PC-9 (cell line): ENCODE results near the gene SMARCA2. TPM values are rescaled to one million over a fixed set of nuclear protein-coding genes. Genes with fewer than 3 reads are reported as not detected.

Source experiments
- BruUV-seq: library from RNA; stranded (reverse); fragments of 400-500 nt; replicated peaks from 2 replicates; lab custom pipeline; 2021; lab: Mats Ljungman, UMichigan
- CTCF ChIA-PET: fragments of 300-600 bp; sonication (Branson Sonifier 250); formaldehyde crosslinking; loops from one replicate; lab custom pipeline; 2022; ENCODE audit warnings: antibody characterized with exemption; lab: Charles Lee
- POLR2A ChIA-PET: fragments of 300-600 bp; sonication (Branson Sonifier 250); formaldehyde crosslinking; loops from one replicate; lab custom pipeline; 2022; ENCODE audit warnings: antibody characterized with exemption; ENCODE audit not compliant: unreplicated experiment; lab: Charles Lee
- DNase-seq, 2 experiments: peaks; one replicate each; pipeline versions ENCODE4 v3.0.0 to v3.0.0-alpha.2; 2015 to 2022; ENCODE audit warnings: mixed read lengths in 1 of 2
- H2AFZ ChIP-seq: fragments of 200-600 bp; sonication (generic); 2 replicates; pipeline ENCODE4 v1.8.1; 2017; ENCODE audit warnings: antibody characterized with exemption
- H3F3A ChIP-seq: fragments of 200-600 bp; sonication (generic); 2 replicates; pipeline ENCODE4 v1.8.1; 2017; ENCODE audit warnings: antibody characterized with exemption, mild to moderate bottlenecking, low read depth; ENCODE audit not compliant: insufficient read depth
- H3K27ac ChIP-seq: fragments of 200-600 bp; sonication (generic); 2 replicates; pipeline ENCODE4 v1.6.1; 2016; ENCODE audit warnings: mixed run types
- H3K27me3 ChIP-seq: fragments of 200-600 bp; sonication (generic); 2 replicates; pipeline ENCODE4 v1.6.1; 2016; ENCODE audit warnings: low read depth, mixed run types; ENCODE audit not compliant: insufficient read depth
- H3K36me3 ChIP-seq: fragments of 200-600 bp; sonication (generic); 2 replicates; pipeline ENCODE4 v1.6.1; 2016; ENCODE audit warnings: low read depth, mixed run types
- H3K4me1 ChIP-seq: fragments of 200-600 bp; sonication (generic); replicated peaks from 2 replicates; pipeline ENCODE4 v1.6.1; 2016; ENCODE audit warnings: mixed run types; ENCODE audit not compliant: insufficient read depth
- H3K4me2 ChIP-seq: fragments of 200-600 bp; sonication (generic); 2 replicates; pipeline ENCODE4 v1.6.1; 2017; ENCODE audit warnings: mixed run types
- H3K4me3 ChIP-seq: fragments of 200-600 bp; sonication (generic); 2 replicates; pipeline ENCODE4 v1.6.1; 2016; ENCODE audit warnings: mixed run types
- H3K79me2 ChIP-seq: fragments of 200-600 bp; sonication (generic); 2 replicates; pipeline ENCODE4 v1.6.1; 2017; ENCODE audit warnings: low read depth, mixed run types
- H3K9me2 ChIP-seq: fragments of 200-600 bp; sonication (generic); 2 replicates; pipeline ENCODE4 v1.8.1; 2017; ENCODE audit warnings: mild to moderate bottlenecking; ENCODE audit not compliant: insufficient read depth
- H3K9me3 ChIP-seq: fragments of 200-600 bp; sonication (generic); 2 replicates; pipeline ENCODE4 v1.8.1; 2016; ENCODE audit warnings: low read depth; ENCODE audit not compliant: insufficient read depth
- H4K20me1 ChIP-seq: fragments of 200-600 bp; sonication (generic); 2 replicates; pipeline ENCODE4 v1.8.1; 2017; ENCODE audit not compliant: insufficient read depth
- CTCF ChIP-seq: fragments of 200-600 bp; sonication (generic); conservative IDR thresholded peaks from 2 replicates; pipeline ENCODE4 v1.6.1; 2017; ENCODE audit warnings: mixed run types, antibody characterized with exemption, mild to moderate bottlenecking, moderate library complexity
- EZH2 ChIP-seq: fragments of 200-600 bp; sonication (generic); IDR thresholded peaks from 2 replicates; pipeline ENCODE4 v1.8.0; 2017; ENCODE audit warnings: antibody characterized with exemption, low read depth
- intact Hi-C: fragments of 100-400 bp; cut with micrococcal nuclease; formaldehyde crosslinking; loops from one replicate; pipeline ENCODE4 v1.10.0; 2022; ENCODE audit not compliant: unreplicated experiment
- total RNA-seq: library from RNA; stranded (reverse); gene quantifications from 2 replicates; pipeline ENCODE4 v1.2.3, GENCODE V29; 2021

SMARCA2 gene
- total RNA-seq, 1 experiment from 2014 or later, result 29.3 TPM

GRCh38 chr9:2166203-2166602, 151.1 kb downstream of the SMARCA2 start:
- H3K4me2 ChIP-seq, result no peak overlapping the region
- H3K4me3 ChIP-seq, result no peak overlapping the region
- H3K36me3 ChIP-seq, result no peaks in the 10 kb centered on the region
- H3F3A ChIP-seq, result no peaks in the 10 kb centered on the region
- BruUV-seq, result no TSS peak
- no peaks in the 10 kb centered on the region for H3K27me3 ChIP-seq
- no peaks in the 10 kb centered on the region for H3K79me2 ChIP-seq
- H3K27ac ChIP-seq, result no peak overlapping the region
- no peak for DNase-seq
- H2AFZ ChIP-seq, result no peak overlapping the region
- no peaks in the 10 kb centered on the region for H3K9me2 ChIP-seq
- intact Hi-C loops, result no loop called here
- ChIA-PET CTCF (no interaction called here), POLR2A (no interaction called here)
- TF ChIP-seq EZH2 (no peak), CTCF (no peak)
- H3K9me3 ChIP-seq, result no peaks in the 10 kb centered on the region
- no peaks in the 10 kb centered on the region for H3K4me1 ChIP-seq
- no peaks in the 10 kb centered on the region for H4K20me1 ChIP-seq

GRCh38 chr9:2169035-2169434, 153.9 kb downstream of the SMARCA2 start:
- CTCF ChIA-PET, result no interaction called here
- H3F3A ChIP-seq, result no peaks in the 10 kb centered on the region

GRCh38 chr9:2170722-2171121, 155.6 kb downstream of the SMARCA2 start:
- BruUV-seq, result no TSS peak
- Histone ChIP-seq H3K36me3 (no peaks in the 10 kb centered on the region), H3K9me2 (no peaks in the 10 kb centered on the region), H2AFZ (no peak overlapping the region), H3K27me3 (no peaks in the 10 kb centered on the region), H3K4me3 (no peak overlapping the region), H3K27ac (no peak overlapping the region), H3F3A (no peaks in the 10 kb centered on the region), H3K4me2 (no peak overlapping the region), H4K20me1 (no peaks in the 10 kb centered on the region), H3K4me1 (no peaks in the 10 kb centered on the region), H3K9me3 (no peaks in the 10 kb centered on the region), H3K79me2 (no peaks in the 10 kb centered on the region)
- no peak for TF ChIP-seq CTCF
- TF ChIP-seq EZH2, result no peak
- ChIA-PET POLR2A (no interaction called here), CTCF (no interaction called here)
- intact Hi-C loops, result no loop called here
- no peak for DNase-seq

More at GRCh38 chr9:2169035-2169434, 153.9 kb downstream of the SMARCA2 start:
- no peaks in the 10 kb centered on the region for H4K20me1 ChIP-seq
- POLR2A ChIA-PET, result no interaction called here
- no peak overlapping the region for H3K4me3 ChIP-seq
- H3K27ac ChIP-seq, result no peak overlapping the region
- no TSS peak for BruUV-seq
- no peaks in the 10 kb centered on the region for H3K79me2 ChIP-seq
- intact Hi-C loops, result no loop called here
- no peak for TF ChIP-seq EZH2
- TF ChIP-seq CTCF, result no peak
- no peak overlapping the region for H3K4me2 ChIP-seq
- no peak for DNase-seq
- no peaks in the 10 kb centered on the region for H3K9me3 ChIP-seq
- no peaks in the 10 kb centered on the region for H3K27me3 ChIP-seq
- no peak overlapping the region for H2AFZ ChIP-seq
- H3K36me3 ChIP-seq, result no peaks in the 10 kb centered on the region
- H3K9me2 ChIP-seq, result no peaks in the 10 kb centered on the region
- H3K4me1 ChIP-seq, result no peaks in the 10 kb centered on the region
